IPS DF 4.7 (cell line): ENCODE results near the gene YES1.
"Not testable (repeated sequence)": the region's sequence is repeated elsewhere in the genome, so short reads cannot be mapped to it uniquely, and the experiment has no call there.

ENCODE experiments used
- DNase-seq: peaks from one replicate; pipeline ENCODE4 v3.0.0-alpha.2; 2013; ENCODE audit warnings: low spot score; ENCODE audit errors: extremely low read depth

The YES1 gene

DNA sequence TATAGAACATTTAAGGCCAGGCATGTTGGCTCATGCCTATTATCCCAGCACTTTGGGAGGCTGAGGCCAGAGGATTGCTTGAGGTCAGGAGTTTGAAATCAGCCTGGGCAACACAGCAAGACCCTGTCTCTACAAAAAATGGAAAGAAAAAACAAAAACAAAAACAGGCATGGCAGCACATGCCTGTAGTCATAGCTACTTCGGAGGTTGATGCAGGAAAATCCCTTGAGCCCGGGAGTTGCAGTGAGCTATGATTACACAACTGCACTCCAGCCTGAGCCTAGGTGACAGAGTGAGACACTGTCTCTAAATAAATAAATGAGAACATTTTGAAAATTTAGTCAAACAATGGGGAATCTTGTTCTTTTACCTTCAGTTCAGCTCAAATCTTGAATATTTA lies 12.1 kb upstream of the YES1 start:
- no peak for DNase-seq

DNA sequence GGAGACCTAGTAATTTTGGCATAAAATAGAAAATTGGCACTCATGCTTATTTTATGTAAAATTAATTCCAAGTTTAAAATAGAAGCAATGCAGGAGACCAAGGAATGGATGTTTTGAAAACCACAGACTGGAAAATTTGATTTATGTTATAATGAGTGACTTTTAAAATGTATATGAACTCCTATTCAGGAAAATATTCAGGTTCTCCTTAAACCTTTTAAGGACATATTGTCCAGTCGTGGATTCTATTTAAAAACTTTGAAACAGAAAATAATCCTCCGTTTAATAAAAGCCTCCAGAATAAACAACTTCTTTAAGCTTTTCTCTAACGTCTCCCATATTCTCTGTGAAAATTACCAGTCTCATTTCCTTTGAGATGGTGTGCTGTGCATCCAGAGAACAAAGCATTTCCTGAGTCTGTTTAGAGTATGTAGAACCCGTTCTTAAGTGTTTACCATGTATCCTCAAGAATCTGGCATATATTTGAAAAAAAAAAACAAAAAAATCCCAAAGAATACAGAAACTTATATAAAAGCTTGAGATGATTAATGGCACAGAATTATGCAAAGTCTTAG lies 8.6 kb upstream of the YES1 start:
- DNase-seq = no peak

DNA sequence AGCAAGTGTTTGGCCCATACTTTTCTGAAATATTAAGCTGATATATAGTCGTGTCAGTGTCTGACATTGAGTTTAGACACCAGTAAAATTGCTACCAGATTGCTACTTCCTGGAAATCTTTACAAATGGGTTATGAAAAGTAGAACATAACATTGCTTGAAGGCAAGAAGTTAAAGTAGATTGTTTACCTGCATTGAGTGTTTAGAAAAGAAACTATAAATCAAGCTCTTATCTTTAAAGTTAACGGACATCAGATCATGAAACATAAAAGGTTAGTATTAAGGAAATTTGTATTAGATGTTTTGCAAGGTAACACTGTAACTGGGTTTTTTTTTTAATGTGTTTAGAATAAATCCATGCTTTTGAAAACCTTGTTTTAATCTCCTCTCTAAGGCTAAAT lies 4.8 kb upstream of the YES1 start:
- DNase-seq = no peak

DNA sequence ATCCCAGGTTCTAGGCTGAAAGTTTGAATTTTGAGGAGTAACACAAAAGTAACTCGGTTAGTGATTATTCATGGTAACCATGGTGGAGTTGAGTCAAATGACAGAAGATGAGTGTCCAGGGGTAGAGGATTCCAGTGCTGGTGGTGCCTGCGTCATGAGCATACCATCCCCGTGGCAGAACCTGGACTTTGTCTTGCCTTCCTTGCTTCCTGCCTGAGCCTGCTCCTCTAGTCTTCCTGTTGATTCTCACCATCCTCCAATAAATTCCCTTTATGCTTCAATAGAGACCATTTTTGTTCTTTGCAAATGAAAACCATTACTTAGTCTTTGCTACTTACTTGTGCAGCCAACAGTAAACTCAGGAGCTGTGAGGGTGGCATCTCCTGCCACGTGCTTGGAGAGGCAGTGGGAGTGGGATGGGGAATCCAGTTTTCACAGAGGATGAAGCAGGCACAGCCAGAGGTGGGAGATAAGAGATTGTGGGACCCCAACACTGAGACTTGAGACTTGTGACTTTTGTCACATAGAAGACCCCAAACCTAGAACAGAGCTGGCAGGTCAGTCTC lies 4.1 kb upstream of the YES1 start:
- no peak for DNase-seq

DNA sequence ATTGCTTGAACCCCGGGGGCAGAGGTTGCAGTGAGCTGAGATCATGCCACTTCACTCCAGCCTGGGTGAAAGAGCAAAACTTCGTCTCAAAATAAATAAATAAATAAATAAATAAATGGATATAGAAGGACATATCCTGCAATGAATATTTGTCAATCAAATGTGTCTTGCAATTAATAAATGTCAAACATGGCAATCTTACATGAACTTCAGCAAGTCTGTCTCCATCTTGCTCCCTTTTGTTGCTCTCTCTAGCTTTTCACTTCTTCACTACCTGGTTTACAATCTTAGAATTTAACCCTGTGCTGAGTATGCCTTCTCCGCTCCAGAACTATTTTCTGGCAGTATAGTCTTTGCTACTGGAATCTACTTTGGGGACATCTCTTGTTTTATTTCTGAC lies 3.3 kb upstream of the YES1 start:
- no peak for DNase-seq

DNA sequence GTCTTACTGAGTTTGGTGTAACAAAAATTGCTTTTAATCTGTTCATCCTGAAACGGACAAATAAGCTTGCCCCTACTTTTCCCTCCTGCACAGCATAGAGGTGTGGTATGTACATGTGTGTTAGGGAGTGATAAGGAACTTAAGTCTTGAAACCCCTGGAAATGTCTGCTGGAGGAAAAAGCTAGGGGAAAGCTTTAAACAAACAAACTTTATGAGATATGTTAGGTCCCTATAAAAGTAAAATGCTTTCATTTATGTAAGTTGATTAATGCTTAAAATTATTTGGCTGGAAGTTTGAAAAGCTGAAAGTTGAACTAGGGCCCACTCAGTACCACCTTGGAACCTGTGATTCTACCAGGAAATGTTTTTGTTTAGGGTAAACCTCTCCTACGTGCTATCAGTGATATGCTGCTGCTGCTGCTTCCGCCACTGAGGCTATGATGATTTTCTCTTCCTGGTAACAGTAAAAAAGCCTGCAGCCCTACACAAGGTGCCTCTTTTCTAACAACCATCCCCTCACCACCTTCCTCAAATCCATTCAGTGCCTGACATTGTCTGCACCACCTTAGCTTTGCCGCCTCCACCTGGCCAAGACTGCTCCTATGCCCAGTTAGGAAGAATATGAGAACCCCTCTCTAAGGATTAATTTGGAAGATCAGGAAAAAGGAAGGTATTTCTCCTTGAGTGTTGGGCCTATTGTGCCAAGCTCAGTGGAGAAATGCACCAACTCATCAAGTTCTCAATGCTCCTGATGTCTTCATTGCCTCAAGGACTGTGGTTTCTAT lies 2.5 kb upstream of the YES1 start:
- DNase-seq = no peak

DNA sequence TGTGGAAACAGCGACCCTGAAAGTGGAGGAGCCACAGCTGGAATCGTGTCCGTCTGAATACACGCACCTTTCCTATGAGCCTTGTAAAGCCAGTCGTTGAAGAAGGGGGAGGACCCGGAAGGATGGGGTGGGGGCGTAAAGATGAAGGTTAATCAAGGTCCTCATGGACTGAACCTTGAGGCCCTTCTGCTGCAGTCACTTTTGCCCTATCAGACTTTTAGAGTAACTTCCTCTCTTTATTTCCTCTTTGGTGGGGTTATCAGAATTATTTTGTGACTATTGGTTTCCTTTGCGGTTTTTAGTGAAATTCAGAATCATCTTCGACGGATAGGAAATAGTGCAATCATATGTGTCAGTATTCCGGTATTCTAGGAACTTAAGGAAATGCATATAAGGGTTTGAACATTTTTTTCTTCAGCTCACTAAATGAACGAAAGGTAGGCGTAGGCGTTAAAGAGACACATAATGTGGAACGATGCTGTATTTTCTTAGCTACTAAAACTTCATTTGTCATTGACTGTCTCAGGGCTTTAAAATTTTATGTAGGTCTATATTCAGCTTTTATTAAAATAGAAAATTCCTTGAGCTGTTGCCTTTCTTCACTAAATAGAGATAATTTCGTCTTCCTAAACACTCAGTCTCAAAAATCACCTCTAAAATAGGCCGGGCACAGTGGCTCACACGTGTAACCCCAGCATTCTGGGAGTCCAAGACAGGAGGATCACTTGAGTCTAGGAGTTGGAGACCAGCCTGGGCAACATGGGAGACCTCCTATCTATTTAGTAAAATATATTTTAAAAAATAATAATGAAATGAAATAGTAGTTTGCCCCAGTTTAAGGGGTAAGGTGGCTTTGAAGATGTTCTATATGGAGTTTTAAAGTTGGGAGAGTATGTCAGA lies 1.4 kb upstream of the YES1 start:
- no peak for DNase-seq

DNA sequence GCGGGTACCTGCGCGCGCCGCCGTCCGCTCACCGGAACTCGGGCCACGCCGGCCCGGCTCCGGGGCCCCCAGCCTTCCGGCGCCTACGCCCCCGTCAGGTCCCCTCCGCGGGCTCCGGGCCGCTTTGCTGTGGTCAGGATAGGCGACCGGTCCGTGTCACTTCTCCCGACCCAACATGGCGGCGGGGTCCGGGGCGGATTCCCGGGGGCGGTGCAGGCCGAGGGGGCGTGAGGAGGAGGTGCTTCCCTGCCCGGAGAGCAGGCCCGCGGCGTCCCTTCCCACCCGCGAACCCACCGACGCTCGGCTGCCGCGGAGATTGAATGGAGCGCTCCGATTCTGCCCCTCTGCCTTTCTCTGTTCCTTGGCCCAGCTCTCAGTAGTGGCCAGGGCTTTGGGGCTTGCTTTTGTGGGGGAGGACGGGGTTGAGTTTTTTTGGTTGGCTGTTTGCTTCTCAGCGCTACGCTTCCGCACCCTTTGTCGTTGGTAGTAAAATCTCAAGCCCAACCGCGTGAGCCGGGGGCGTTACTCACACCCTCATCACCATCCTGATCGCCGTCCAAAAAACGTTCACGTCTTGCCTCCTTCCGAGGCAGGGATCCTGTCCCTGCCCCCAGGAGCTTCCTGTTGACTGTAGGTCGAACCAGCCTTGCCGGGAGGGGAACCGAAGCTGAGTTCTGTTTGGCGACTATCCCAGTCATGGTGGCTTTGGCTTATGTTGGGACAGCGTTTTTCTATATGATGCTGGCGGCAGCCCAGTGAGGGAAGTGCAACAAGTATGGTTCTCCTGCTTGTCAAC lies 532 bp upstream of the YES1 start:
- DNase-seq = no peak

DNA sequence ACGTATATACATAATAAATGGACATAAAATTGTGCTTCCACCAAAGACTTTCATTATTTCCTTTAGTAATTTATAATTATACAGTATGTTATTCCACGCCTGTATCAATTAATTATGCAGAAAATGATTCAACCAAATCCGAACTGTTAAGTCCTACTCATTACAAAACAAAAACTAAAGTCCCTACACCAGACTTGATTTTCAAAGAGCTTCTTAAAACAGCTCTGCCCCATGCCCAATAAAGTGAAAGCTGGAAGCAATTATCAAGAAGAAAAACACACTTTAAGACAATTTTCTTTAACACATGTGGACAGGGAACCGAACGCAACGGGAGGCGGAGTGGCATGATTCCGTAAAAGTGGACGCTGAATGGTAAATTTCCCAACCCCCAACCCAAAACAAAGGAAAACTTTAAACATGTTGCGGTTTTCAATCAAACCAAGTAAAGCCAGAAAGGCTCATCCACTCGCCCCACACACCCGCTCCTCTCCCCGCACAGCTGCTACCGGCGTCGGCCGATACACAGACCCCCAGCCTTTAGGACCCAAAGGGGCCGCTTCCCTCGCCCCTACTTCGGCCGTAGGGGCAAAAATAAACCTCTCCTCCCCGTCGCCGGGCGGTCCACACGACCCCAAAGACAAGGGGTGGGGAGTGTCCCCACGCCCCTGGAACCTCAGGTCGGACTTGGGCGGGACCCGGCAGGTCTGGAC lies 705 bp downstream of the YES1 start:
- DNase-seq = no peak

DNA sequence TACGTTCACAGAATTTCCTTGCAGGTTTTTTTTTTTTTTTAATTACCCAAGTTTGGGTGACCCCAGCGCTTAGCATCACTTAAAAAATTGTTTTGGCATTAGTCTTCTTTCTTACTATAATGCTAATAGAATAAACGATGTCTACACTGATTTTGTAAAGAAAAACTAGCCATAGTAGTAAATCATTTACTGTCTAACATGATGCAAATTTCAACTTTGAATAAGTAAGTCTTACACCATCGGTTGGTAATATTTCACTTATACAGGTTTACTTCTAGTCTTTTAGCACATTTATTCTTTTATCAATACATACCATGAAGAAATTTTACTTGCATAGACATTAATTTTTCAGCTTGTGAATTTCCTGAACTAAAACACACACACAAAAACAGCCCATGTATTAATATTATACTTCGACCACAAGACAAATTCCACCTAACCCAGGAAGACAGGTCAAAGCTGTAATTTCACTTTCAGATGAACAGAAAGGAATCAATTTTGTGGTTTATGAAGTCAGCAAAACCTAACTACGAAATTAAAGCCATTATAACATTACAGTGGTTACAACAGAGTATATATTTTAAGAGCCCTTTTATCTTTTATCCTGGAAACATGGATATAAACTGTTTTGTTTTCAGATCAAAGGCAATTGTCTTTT lies 1.9 kb downstream of the YES1 start:
- DNase-seq = no peak

DNA sequence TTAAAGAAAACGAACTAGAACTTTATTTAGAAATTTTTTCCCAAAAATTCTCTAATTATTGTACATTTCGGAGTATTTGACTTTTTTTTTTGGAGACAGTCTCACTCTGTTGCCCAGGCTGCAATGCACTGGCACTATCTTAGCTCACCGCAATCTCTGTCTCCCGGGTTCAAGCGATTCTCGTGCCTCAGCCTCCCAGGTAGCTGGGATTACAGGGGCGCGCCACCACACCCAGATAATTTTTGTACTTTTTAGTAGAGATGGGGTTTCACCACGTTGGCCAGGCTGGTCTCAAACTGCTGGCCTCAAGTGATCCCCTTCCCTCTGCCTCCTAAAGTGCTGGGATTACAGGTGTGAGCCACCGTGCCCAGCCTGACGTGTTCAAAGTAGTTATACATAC lies 2.8 kb downstream of the YES1 start:
- not testable (repeated sequence) for DNase-seq

DNA sequence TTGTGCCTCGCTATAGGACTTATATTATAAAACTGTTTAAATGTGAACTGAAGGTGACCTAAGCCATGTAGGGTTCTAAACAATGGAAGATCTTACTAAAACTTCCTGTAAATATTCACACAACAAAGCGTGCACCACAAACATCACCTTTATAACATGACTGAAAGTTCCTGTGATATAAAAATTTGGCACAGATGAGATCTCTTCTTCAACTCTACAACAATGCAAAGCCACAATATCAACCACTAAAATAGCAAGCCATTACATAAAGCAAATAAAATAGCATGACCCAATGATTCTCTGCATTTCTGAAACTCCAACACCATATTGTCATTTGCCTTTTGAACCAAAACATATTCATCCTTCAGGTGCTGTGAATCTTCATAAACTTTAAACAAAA lies 3.5 kb downstream of the YES1 start:
- no peak for DNase-seq

DNA sequence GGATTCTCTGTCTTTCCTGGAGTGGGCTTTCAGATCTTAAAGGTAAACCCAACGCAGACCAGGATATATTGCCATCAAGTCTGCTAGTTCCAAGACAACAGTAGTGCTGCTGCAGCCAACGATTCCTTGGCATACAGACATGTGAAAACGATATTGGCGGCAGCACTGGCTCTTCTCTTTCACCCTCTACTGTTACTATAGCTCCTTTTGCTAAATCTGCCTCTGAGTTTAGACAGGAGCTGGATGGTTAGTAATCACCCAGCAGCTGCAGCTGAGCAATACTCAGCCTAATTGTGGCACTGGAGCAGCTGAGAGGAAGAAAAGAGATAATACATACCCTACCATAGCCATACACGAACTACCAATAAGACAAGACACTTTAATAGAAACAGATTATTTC lies 4.0 kb downstream of the YES1 start:
- DNase-seq = no peak

DNA sequence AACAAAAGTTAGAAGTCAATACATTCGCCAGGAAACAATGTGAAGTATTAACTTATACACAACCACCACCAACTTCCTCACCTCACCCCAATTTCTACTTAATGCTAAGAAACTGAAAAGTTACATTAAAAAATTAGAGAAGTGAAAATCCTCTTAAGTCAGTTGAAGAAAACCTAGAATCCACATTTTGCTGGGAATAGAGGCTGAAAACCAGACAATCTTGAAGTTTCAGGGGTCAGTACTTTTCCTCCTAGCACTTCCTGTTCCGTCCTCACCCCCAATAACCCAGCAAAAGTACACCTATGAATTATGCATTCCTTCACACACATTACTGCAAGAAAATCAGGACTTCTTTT lies 6.3 kb downstream of the YES1 start:
- no peak for DNase-seq

DNA sequence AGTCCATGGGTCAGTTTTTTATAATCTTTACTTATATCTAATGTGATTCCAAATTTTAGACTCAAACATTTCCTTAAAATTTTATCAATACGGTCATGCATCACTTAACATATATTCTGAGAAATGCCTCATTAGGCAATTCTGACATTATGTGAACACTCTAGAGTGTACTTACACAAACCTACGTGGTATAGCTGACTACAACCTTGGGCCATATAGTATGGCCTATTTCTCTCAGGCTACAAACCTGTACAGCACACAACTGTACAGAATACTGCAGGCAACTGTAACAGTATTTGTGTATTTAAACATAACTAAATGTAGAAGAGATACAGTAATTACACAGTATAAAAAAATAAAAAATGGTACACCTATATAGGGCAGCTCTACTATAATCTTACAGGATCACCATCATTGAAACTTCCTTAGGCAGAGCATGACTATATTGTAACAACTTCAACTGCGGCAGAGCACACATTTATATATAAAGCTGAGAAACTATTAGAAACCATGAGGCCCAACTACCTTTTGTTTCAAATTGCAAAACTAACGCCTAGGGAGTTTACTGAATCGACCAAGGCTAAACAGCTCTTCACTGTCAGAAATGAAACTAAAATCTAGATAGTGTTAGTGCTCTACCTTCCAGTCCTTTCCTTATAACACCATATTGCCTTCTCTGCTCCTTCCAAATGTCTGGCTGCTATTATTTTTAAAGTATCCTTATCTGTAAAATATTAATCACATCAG lies 6.9 kb downstream of the YES1 start:
- DNase-seq = no peak

DNA sequence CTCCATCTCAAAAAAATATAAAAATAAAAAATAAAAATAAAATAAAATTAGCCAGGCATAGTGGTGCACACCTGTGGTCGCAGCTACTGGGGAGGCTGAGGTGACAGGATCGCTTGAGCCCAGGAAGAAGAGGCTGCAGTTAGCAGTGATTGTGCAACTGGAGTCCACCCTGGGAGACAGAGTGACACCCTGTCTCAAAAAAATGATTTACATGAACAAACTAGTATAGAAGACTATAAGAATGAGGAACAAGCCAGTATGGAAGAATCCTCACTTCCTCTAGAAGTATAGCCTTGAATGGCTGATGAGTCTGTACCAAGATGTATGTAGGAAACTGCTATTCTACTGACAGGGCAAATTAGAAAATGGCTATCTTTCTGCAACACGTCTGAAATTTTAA lies 10.9 kb downstream of the YES1 start:
- no peak for DNase-seq

DNA sequence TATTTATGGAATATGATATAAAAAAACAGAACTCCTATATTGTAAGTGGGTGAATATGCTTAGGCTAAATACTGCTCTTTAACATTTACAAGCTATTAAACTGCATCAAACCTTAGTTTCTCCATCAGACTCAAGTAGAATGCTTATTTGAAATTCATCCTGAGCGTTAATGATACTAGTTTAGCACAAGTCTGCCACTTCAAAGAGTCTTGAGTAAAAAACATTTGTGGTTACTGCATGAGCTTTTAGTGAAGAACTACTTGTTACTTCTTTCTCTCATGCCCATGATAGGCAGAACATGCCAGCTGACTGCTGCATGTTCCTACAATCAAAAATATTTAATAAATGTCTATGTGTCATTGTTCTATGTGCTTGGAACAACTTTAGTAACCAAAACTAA lies 12.1 kb downstream of the YES1 start:
- no peak for DNase-seq

DNA sequence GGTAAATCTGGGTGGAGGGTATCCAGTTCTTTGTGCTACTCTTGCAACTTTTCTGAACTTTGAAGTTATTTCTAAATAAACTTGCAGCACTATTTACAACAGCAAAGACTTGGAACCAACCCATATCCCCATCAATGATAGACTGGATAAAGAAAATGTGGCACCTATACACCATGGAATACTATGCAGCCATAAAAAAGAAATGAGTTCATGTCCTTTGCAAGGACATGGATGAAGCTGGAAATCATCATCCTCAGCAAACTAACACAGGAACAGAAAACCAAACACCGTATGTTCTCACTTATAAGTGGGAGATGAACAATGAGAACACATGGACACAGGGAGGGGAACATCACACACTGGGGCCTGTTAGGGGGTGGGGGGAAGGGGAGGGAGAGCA lies 16.7 kb downstream of the YES1 start:
- not testable (repeated sequence) for DNase-seq

DNA sequence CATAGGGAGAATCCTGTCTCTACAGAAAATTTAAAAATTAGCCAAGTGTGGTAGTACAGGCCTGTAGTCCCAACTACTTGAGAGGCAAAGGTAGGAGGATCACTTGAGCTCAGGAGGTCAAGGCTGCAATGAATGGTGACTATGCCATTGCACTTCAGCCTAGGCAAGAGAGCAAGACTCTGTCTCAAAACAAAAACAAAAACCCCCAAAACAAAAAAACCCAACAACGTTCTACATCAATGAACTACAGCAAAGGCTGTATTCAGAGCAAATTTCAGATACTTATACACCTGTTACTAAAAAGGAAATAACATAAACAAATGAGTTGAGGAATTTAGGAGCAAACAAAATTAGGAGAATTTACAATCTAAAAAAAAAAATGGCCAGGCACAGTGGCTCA lies 22.6 kb downstream of the YES1 start:
- DNase-seq = no peak
